Measurements from ENCODE around the gene GRM4.

Gene GRM4

GRCh38 chr6:34075906-34076305 is 70.0 kb downstream of the GRM4 start:
- no peaks in the 10 kb centered on the region for H3K27me3 Mint-ChIP-seq
- H3K4me3 Mint-ChIP-seq: no peak overlapping the region
- no peaks in the 10 kb centered on the region for H3K4me1 Mint-ChIP-seq (ENCODE audit: low read depth)
- H3K27ac Mint-ChIP-seq: no peak overlapping the region
- no peaks in the 10 kb centered on the region for H3K36me3 Mint-ChIP-seq
- H3K9me3 Mint-ChIP-seq (ENCODE audit: low read depth): no peaks in the 10 kb centered on the region

- Mint-ChIP-seq H3K4me1 (ENCODE audit: low read depth) (no peaks in the 10 kb centered on the region), H3K27me3 (no peaks in the 10 kb centered on the region), H3K36me3 (no peaks in the 10 kb centered on the region), H3K27ac (no peak overlapping the region), H3K9me3 (ENCODE audit: low read depth) (no peaks in the 10 kb centered on the region), H3K4me3 (no peak overlapping the region)
Observed at GRCh38 chr6:34074064-34074742, 71.7 kb downstream of the GRM4 start.

GRCh38 chr6:34073540-34073939 is 72.3 kb downstream of the GRM4 start:
- Mint-ChIP-seq H3K4me1 (ENCODE audit: low read depth) (no peaks in the 10 kb centered on the region), H3K27me3 (no peaks in the 10 kb centered on the region), H3K4me3 (no peak overlapping the region), H3K9me3 (ENCODE audit: low read depth) (no peaks in the 10 kb centered on the region), H3K36me3 (no peaks in the 10 kb centered on the region), H3K27ac (no peak overlapping the region)

GRCh38 chr6:34072727-34073126 is 73.2 kb downstream of the GRM4 start:
- no peak overlapping the region for H3K4me3 Mint-ChIP-seq
- no peaks in the 10 kb centered on the region for H3K27me3 Mint-ChIP-seq
- H3K27ac Mint-ChIP-seq: no peak overlapping the region
- H3K4me1 Mint-ChIP-seq (ENCODE audit: low read depth): no peaks in the 10 kb centered on the region
- H3K36me3 Mint-ChIP-seq: no peaks in the 10 kb centered on the region
- no peaks in the 10 kb centered on the region for H3K9me3 Mint-ChIP-seq (ENCODE audit: low read depth)

- no peak overlapping the region for H3K27ac Mint-ChIP-seq
- H3K27me3 Mint-ChIP-seq: no peaks in the 10 kb centered on the region
- no peaks in the 10 kb centered on the region for H3K36me3 Mint-ChIP-seq
- H3K9me3 Mint-ChIP-seq (ENCODE audit: low read depth): no peaks in the 10 kb centered on the region
- H3K4me1 Mint-ChIP-seq (ENCODE audit: low read depth): no peaks in the 10 kb centered on the region
- no peak overlapping the region for H3K4me3 Mint-ChIP-seq
Observed at GRCh38 chr6:34071884-34072379, 74.0 kb downstream of the GRM4 start.

GRCh38 chr6:34071136-34071883 is 74.6 kb downstream of the GRM4 start:
- H3K36me3 Mint-ChIP-seq: no peaks in the 10 kb centered on the region
- H3K27me3 Mint-ChIP-seq: no peaks in the 10 kb centered on the region
- no peaks in the 10 kb centered on the region for H3K9me3 Mint-ChIP-seq (ENCODE audit: low read depth)
- no peak overlapping the region for H3K4me3 Mint-ChIP-seq
- no peak overlapping the region for H3K27ac Mint-ChIP-seq
- H3K4me1 Mint-ChIP-seq (ENCODE audit: low read depth): no peaks in the 10 kb centered on the region

- Mint-ChIP-seq H3K9me3 (ENCODE audit: low read depth) (no peaks in the 10 kb centered on the region), H3K4me3 (no peak overlapping the region), H3K4me1 (ENCODE audit: low read depth) (no peaks in the 10 kb centered on the region), H3K36me3 (no peaks in the 10 kb centered on the region), H3K27me3 (no peaks in the 10 kb centered on the region), H3K27ac (no peak overlapping the region)
Observed at GRCh38 chr6:34070315-34071135, 75.4 kb downstream of the GRM4 start.

- no peak overlapping the region for H3K4me3 Mint-ChIP-seq
- no peaks in the 10 kb centered on the region for H3K36me3 Mint-ChIP-seq
- H3K4me1 Mint-ChIP-seq (ENCODE audit: low read depth): no peaks in the 10 kb centered on the region
- H3K9me3 Mint-ChIP-seq (ENCODE audit: low read depth): no peaks in the 10 kb centered on the region
- H3K27ac Mint-ChIP-seq: no peak overlapping the region
- H3K27me3 Mint-ChIP-seq: peaks cover 2% of the 10 kb centered on the region
Observed at GRCh38 chr6:34068462-34069044, 77.3 kb downstream of the GRM4 start.

- no peaks in the 10 kb centered on the region for H3K4me1 Mint-ChIP-seq (ENCODE audit: low read depth)
Observed at GRCh38 chr6:34067814-34068213, 78.1 kb downstream of the GRM4 start.

GRCh38 chr6:34066772-34067770 is 78.8 kb downstream of the GRM4 start:
- Mint-ChIP-seq H3K4me1 (ENCODE audit: low read depth) (no peaks in the 10 kb centered on the region), H3K4me3 (no peak overlapping the region), H3K27ac (no peak overlapping the region), H3K27me3 (peaks cover 2% of the 10 kb centered on the region), H3K9me3 (ENCODE audit: low read depth) (no peaks in the 10 kb centered on the region), H3K36me3 (no peaks in the 10 kb centered on the region)

More at GRCh38 chr6:34067814-34068213, 78.1 kb downstream of the GRM4 start:
- H3K27me3 Mint-ChIP-seq: peaks cover 2% of the 10 kb centered on the region
- H3K4me3 Mint-ChIP-seq: no peak overlapping the region
- H3K36me3 Mint-ChIP-seq: no peaks in the 10 kb centered on the region
- no peak overlapping the region for H3K27ac Mint-ChIP-seq
- no peaks in the 10 kb centered on the region for H3K9me3 Mint-ChIP-seq (ENCODE audit: low read depth)

- Mint-ChIP-seq H3K36me3 (no peaks in the 10 kb centered on the region), H3K27me3 (peaks cover 2% of the 10 kb centered on the region), H3K4me3 (no peak overlapping the region), H3K27ac (no peak overlapping the region), H3K4me1 (ENCODE audit: low read depth) (no peaks in the 10 kb centered on the region), H3K9me3 (ENCODE audit: low read depth) (no peaks in the 10 kb centered on the region)
Observed at GRCh38 chr6:34066218-34066571, 79.7 kb downstream of the GRM4 start.

GRCh38 chr6:34065466-34066217 is 80.2 kb downstream of the GRM4 start:
- no peaks in the 10 kb centered on the region for H3K36me3 Mint-ChIP-seq
- peaks cover 2% of the 10 kb centered on the region for H3K27me3 Mint-ChIP-seq
- H3K4me1 Mint-ChIP-seq (ENCODE audit: low read depth): no peaks in the 10 kb centered on the region
- no peak overlapping the region for H3K27ac Mint-ChIP-seq
- H3K9me3 Mint-ChIP-seq (ENCODE audit: low read depth): no peaks in the 10 kb centered on the region
- no peak overlapping the region for H3K4me3 Mint-ChIP-seq

GRCh38 chr6:34064675-34065074 is 81.2 kb downstream of the GRM4 start:
- no peak overlapping the region for H3K27ac Mint-ChIP-seq
- H3K4me3 Mint-ChIP-seq: no peak overlapping the region
- peaks cover 2% of the 10 kb centered on the region for H3K27me3 Mint-ChIP-seq
- H3K9me3 Mint-ChIP-seq (ENCODE audit: low read depth): no peaks in the 10 kb centered on the region
- H3K36me3 Mint-ChIP-seq: no peaks in the 10 kb centered on the region
- H3K4me1 Mint-ChIP-seq (ENCODE audit: low read depth): no peaks in the 10 kb centered on the region
